WI38 (cell line): Measurements from ENCODE around the gene LRRC8E.
A peak's percentile ranks its signal among the peaks of the same experiment; 100 is the strongest.

Source experiments
- H3K4me3 ChIP-seq: 2 replicates; pipeline ENCODE4 v1.5.1; 2011; ENCODE audit warnings: low read depth, mild to moderate bottlenecking, control low read depth, low read length
- CTCF ChIP-seq: IDR thresholded peaks from 2 replicates; pipeline ENCODE4 v1.5.1; 2012; ENCODE audit warnings: low read depth, mild to moderate bottlenecking, control low read depth, low read length

Gene LRRC8E

GRCh38 chr19:7918615-7919421 is 30.5 kb downstream of the LRRC8E start:
- no peak for TF ChIP-seq CTCF
- no peak overlapping the region for H3K4me3 ChIP-seq

GRCh38 chr19:7919610-7920518 is 31.6 kb downstream of the LRRC8E start, which contains the start of gene SNAPC2:
SNAPC2 (plus strand) TSS chr19:7920338; CDS start chr19:7920367, 29 bp downstream.
- no peak for TF ChIP-seq CTCF
- H3K4me3 ChIP-seq, result peak within 1 kb of the TSS; percentile 71

GRCh38 chr19:7920519-7921301 is 32.4 kb downstream of the LRRC8E start:
- no peak for TF ChIP-seq CTCF

GRCh38 chr19:7921302-7921966 is 33.1 kb downstream of the LRRC8E start:
- H3K4me3 ChIP-seq, result peak overlapping the region; percentile 61
- no peak for TF ChIP-seq CTCF

More at GRCh38 chr19:7920519-7921301, 32.4 kb downstream of the LRRC8E start:
- H3K4me3 ChIP-seq, result peak overlapping the region; percentile 71

- TF ChIP-seq CTCF, result no peak
- no peak overlapping the region; the same call in 1 of the 2 replicates for H3K4me3 ChIP-seq
Measured at GRCh38 chr19:7921967-7922835, 33.9 kb downstream of the LRRC8E start.

- H3K4me3 ChIP-seq, result no peak overlapping the region
- TF ChIP-seq CTCF, result no peak
Measured at GRCh38 chr19:7922836-7923195, 34.5 kb downstream of the LRRC8E start.
